Measurements from ENCODE around the gene IQGAP1.

The IQGAP1 gene

GRCh38 chr15:90449206-90449735 is 61.2 kb downstream of the IQGAP1 start:
- DNase-seq: no peak

GRCh38 chr15:90451053-90451850 is 63.2 kb downstream of the IQGAP1 start:
- no peak for DNase-seq

- no peak for DNase-seq
Measured at GRCh38 chr15:90456236-90456635, 68.2 kb downstream of the IQGAP1 start.

GRCh38 chr15:90458061-90458460 is 70.0 kb downstream of the IQGAP1 start:
- no peak for DNase-seq

- DNase-seq: no peak
Measured at GRCh38 chr15:90459368-90459767, 71.3 kb downstream of the IQGAP1 start.

GRCh38 chr15:90460142-90460824 is 72.2 kb downstream of the IQGAP1 start:
- no peak for DNase-seq

DNA sequence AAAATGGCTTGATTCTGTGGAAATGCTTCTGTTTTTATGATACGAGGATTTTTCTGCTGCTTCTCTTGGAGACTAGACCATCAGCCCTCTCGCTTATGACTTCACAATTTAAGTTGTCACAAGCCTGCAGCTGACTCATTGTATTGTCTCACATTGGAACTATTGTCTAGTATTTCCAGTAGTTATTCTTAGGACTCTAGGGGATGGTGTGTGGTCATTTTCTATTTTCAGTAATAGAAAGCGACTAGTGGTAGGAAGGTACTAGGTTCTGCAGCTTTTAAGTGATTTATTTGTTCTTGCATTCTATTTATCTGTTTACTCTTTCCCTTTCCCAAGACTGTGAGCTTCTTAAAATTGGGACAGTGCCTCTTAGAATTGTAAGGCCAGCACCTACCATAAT is 75.3 kb downstream of the IQGAP1 start:
- no peak for DNase-seq

DNA sequence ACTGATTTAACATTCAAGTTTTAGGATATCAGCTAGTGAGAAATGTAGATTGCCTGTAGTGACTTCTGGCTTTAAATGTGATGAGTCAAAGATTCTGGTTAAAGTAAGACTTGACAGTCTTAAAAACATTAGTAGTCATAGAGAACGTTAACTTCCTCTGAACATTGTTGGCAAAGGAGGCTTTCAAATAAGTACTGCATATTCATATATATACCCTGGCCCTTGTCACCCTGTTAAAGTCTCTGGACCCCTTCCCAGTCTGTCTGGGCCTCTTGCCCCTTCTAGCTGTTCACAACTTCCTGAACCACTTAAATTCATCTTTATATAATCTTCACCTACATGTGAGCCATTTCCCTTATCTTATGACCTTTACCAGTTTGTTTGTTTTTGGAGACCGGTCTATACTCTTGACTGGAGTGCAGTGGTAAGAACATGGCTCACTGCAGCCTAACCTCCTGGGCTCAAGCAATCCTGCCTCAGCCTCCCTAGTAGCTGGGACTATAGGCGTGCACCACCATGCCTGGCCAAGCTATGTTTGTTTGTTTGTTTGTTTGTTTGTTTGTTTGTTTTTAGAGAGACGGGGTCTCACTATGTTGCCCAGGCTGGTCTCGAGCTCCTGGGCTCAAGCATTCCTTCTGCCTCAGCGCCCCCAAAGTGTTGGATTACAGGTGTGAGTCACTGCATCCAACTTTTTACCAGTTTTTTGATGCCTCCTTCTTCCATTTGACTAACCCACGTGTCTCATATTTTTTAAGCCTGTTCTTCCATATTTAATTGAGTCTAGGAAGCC is 77.3 kb downstream of the IQGAP1 start:
- no peak for DNase-seq

DNA sequence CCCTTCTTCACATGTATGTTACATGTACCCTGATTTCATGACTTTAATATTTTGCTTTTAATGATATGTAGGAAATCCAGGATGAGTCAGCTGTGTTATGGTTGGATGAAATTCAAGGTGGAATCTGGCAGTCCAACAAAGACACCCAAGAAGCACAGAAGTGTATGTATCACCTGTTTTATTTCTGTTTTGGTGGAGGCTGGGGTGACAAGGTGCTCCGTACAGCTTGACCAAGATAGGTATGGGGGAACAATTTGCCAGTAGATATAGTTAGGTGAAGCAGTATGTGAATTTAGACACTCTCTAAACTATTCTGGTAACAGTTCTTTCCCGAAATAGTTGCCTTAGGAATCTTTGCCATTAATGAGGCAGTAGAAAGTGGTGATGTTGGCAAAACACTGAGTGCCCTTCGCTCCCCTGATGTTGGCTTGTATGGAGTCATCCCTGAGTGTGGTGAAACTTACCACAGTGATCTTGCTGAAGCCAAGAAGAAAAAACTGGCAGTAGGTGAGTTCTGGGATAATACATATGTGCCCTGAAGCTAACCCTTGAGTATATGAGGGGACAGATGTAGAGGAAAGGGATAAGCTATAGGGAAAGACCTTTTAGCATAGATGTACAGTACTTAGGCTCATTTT is 78.0 kb downstream of the IQGAP1 start:
- no peak for DNase-seq

- no peak for DNase-seq
Measured at GRCh38 chr15:90469723-90470122, 81.7 kb downstream of the IQGAP1 start.

GRCh38 chr15:90470453-90470852 is 82.4 kb downstream of the IQGAP1 start:
- no peak for DNase-seq

DNA sequence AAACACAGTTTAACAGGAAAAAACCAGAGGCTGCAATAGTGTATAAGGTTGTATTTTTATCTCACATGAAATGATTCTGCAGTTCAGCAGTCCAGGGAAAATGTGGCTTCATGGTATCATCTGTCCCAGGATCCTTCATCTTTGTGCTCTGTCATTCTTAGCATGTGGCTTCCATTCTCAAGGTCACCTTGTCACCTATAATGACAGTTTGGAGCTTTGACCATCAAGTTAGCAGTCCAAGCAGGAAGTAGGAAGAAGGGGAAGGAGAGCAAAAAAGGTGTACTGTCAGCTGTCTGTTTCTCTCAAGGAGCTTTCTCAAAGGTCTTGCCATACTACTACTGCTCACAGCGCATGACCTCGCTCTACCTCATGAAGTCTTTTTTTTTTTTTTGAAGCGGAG is 83.1 kb downstream of the IQGAP1 start:
- DNase-seq: no peak

DNA sequence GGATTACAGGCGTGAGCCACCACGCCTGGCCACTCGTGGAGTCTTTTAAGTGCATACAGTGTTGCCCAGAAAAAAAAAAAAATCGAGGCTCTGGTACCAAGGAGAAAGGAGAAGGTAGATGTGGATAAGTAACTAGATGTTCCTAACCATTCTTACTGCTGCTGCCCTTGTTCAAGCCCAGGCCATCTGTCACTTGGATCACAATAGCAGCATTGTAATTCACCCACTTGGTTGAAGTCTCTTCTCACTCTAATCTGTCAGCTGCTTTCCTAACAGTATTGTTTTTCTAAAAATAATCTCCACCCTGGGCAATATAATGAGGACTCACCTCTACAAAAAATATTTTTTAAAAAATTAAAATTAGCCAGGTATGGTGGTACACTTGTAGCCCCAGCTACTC is 83.7 kb downstream of the IQGAP1 start:
- no peak for DNase-seq

- no peak for DNase-seq
Measured at GRCh38 chr15:90478846-90479481, 90.9 kb downstream of the IQGAP1 start.

- no peak for DNase-seq
Measured at GRCh38 chr15:90479656-90480055, 91.6 kb downstream of the IQGAP1 start.

DNA sequence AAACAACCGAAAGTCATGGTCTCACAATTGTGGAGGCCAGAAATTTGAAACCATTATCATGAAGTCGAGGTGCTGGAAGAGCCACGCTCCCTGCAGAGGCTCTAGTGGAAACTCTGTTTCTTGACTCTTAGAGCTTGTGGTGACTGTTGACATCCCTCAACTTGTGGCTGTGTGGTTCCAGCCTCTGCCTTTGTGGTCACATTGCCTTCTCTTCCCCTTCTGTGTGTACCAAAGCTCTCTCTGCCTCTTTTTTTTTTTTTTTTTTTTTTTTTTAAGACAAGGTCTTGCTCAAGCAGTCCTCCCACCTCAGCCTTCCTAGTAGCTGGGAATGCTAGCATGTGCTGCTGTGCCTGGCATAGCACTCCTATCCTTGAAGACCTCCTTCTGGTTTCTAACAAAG is 93.0 kb downstream of the IQGAP1 start:
- DNase-seq: no peak

DNA sequence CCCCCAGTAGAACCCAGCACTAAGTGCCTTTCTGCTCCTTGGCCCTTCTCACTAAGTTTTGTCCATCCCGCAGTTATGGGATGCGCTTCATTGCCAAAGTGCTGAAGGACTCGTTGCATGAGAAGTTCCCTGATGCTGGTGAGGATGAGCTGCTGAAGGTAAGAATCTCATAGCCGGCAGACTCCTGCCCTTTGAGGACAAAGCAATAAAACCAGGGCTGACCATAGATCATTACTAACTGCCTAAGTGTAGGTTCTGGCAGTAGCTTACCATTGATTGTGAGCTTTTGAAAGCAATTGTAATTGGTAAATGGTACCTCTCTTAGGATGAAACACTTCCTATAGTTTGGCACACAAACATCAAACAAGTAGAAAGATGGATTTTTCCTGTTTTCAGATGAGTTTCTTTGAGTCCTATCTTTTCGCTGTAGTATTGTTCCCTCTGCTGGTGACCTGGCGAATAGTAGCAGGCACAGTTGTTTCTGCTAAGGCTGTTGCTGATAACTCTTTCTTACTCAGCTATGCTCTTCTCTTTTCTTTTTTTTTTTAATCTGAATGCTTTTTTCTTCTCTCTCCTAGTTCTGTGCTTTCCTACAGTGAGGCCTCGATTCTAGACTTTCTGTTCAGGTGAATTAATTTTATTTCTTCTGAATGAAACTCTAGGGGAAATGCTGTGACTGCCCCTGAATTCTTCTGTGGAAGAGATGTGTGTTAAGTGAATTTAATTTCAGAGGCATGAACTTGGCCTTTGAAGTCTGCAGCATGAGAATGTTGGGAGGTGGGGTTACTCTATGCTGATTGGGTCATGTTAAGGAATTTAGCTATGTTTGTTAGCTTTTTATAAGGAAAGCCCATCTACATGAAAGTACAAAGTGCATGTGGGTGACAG is 94.3 kb downstream of the IQGAP1 start:
- peak; percentile 13 to 18 for DNase-seq

DNA sequence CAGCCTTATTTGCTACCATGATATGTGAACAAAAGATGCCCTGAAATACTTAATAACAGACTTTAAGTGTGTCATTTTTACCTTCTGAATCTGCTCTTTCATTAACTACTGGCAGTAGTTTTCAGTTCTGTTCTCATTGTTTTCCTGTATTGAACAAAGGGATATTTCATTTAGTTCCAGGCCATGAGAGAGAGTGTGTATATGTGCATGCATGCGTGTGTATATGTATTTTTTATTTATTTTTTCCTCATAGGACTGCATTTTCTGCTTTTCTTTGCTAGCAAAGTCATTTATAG is 94.9 kb downstream of the IQGAP1 start:
- no peak for DNase-seq

- no peak for DNase-seq
Measured at GRCh38 chr15:90483637-90484036, 95.6 kb downstream of the IQGAP1 start.

- no peak for DNase-seq
Measured at GRCh38 chr15:90487186-90487585, 99.1 kb downstream of the IQGAP1 start.

GRCh38 chr15:90489514-90489913 is 101.5 kb downstream of the IQGAP1 start:
- DNase-seq: no peak

- DNase-seq: no peak
Measured at GRCh38 chr15:90489944-90490343, 101.9 kb downstream of the IQGAP1 start.

Measured in stimulated activated CD4-positive, alpha-beta T cell treated with anti-CD3 and anti-CD28 coated beads, Interleukin-2, amount 100 ng/mL, for 48 hours (primary cell).